ENCODE measurements around the gene C17orf75. TPM values are rescaled to one million over a fixed set of nuclear protein-coding genes. Genes with fewer than 3 reads are reported as not detected.
A peak's percentile ranks its signal among the peaks of the same experiment; 100 is the strongest.

Gene C17orf75
- total and polyA plus RNA-seq, 4 donors, result 4.7 to 10.1 (median 7.6) TPM

- Histone ChIP-seq H3K4me1 (ENCODE audit: control insufficient read depth in 4 of 4, insufficient read depth in 4 of 4, low read length in 3 of 4) (no peaks in the 10 kb centered on the region), H3K9me3 (ENCODE audit: control insufficient read depth in 4 of 4, low read length in 3 of 4) (no peaks in the 10 kb centered on the region), H3K27ac (ENCODE audit: low read depth in 1 of 2, low read length in 2 of 2) (no peak overlapping the region), H3K36me3 (ENCODE audit: control insufficient read depth in 4 of 4, insufficient read depth in 3 of 4, low read depth in 1 of 4, low read length in 3 of 4) (no peaks in the 10 kb centered on the region), H3K27me3 (ENCODE audit: control insufficient read depth in 4 of 4, insufficient read depth in 4 of 4, low read length in 3 of 4) (no peaks in the 10 kb centered on the region), H3K9ac (ENCODE audit: low read depth in 1 of 2, low read length in 2 of 2) (no peak overlapping the region), H3K4me3 (ENCODE audit: low read depth in 1 of 3, low read length in 3 of 3) (no peak overlapping the region)
- DNase-seq (ENCODE audit: low spot score), result no peak
- no peak for TF ChIP-seq ZBTB33 (IDR thresholded peaks at IDR 0.05)
- no peak for TF ChIP-seq GABPA (IDR thresholded peaks at IDR 0.05 in 1 of 2, conservative IDR thresholded peaks at IDR 0.05 in 1 of 2)
- no peak for TF ChIP-seq HNF4A (conservative IDR thresholded peaks at IDR 0.05)
- TF ChIP-seq NR2F2 (IDR thresholded peaks at IDR 0.05), result no peak
- TF ChIP-seq EGR1 (IDR thresholded peaks at IDR 0.05; ENCODE audit: low read depth in 2 of 2), result no peak
- no peak for TF ChIP-seq RAD21 (IDR thresholded peaks at IDR 0.05)
- TF ChIP-seq JUND (IDR thresholded peaks at IDR 0.05), result no peak
- TF ChIP-seq FOXA2 (IDR thresholded peaks at IDR 0.05), result no peak
- TF ChIP-seq YY1 (IDR thresholded peaks at IDR 0.05), result no peak
- no peak for TF ChIP-seq SP1 (IDR thresholded peaks at IDR 0.05)
- no peak for TF ChIP-seq MAX (IDR thresholded peaks at IDR 0.05)
- no peak for TF ChIP-seq ATF3 (IDR thresholded peaks at IDR 0.05)
- no peak for TF ChIP-seq FOXA1 (IDR thresholded peaks at IDR 0.05)
- no peak for TF ChIP-seq HNF4G (IDR thresholded peaks at IDR 0.05)
- no peak for TF ChIP-seq TAF1 (conservative IDR thresholded peaks at IDR 0.05)
- 76% methylated on average over 9 of the region's 9 CpGs for WGBS
These were observed 56.0 kb downstream of the C17orf75 start for GRCh38 chr17:32285746-32286517.

GRCh38 chr17:32285306-32285705, 56.7 kb downstream of the C17orf75 start:
- no peaks in the 10 kb centered on the region for H3K4me1 ChIP-seq (ENCODE audit: control insufficient read depth in 4 of 4, insufficient read depth in 4 of 4, low read length in 3 of 4)
- DNase-seq (ENCODE audit: low spot score), result peak; percentile 69
- 89% methylated on average over 8 of the region's 8 CpGs for WGBS
- H3K27ac ChIP-seq (ENCODE audit: low read depth in 1 of 2, low read length in 2 of 2), result no peak overlapping the region
- H3K36me3 ChIP-seq (ENCODE audit: control insufficient read depth in 4 of 4, insufficient read depth in 3 of 4, low read depth in 1 of 4, low read length in 3 of 4), result no peaks in the 10 kb centered on the region
- no peak overlapping the region for H3K9ac ChIP-seq (ENCODE audit: low read depth in 1 of 2, low read length in 2 of 2)
- TF ChIP-seq TAF1 (conservative IDR thresholded peaks at IDR 0.05) (no peak), FOXA1 (IDR thresholded peaks at IDR 0.05) (no peak), CTCF (IDR thresholded peaks at IDR 0.05; ENCODE audit: low read depth, low read length, missing input control) (no peak), RAD21 (IDR thresholded peaks at IDR 0.05) (no peak), HNF4A (conservative IDR thresholded peaks at IDR 0.05) (no peak), ATF3 (IDR thresholded peaks at IDR 0.05) (no peak), GABPA (IDR thresholded peaks at IDR 0.05 in 1 of 2, conservative IDR thresholded peaks at IDR 0.05 in 1 of 2) (no peak), REST (IDR thresholded peaks at IDR 0.05) (no peak), YY1 (IDR thresholded peaks at IDR 0.05) (no peak), SP1 (IDR thresholded peaks at IDR 0.05) (no peak), EGR1 (IDR thresholded peaks at IDR 0.05; ENCODE audit: low read depth in 2 of 2) (no peak), JUND (IDR thresholded peaks at IDR 0.05) (no peak), NR2F2 (IDR thresholded peaks at IDR 0.05) (no peak), FOXA2 (IDR thresholded peaks at IDR 0.05) (no peak), MAX (IDR thresholded peaks at IDR 0.05) (no peak), HNF4G (IDR thresholded peaks at IDR 0.05) (no peak), RXRA (IDR thresholded peaks at IDR 0.05) (no peak), ZBTB33 (IDR thresholded peaks at IDR 0.05) (no peak)
- no peak overlapping the region for H3K4me3 ChIP-seq (ENCODE audit: low read depth in 1 of 3, low read length in 3 of 3)
- H3K27me3 ChIP-seq (ENCODE audit: control insufficient read depth in 4 of 4, insufficient read depth in 4 of 4, low read length in 3 of 4), result no peaks in the 10 kb centered on the region
- no peaks in the 10 kb centered on the region for H3K9me3 ChIP-seq (ENCODE audit: control insufficient read depth in 4 of 4, low read length in 3 of 4)

All from liver (tissue), 9 donors.